ENCODE data around the gene NAB1.

- TF ChIP-seq MAX (IDR thresholded peaks at IDR 0.05) (no peak), REST (IDR thresholded peaks at IDR 0.05) (no peak), RAD21 (IDR thresholded peaks at IDR 0.05) (no peak), CTCF (IDR thresholded peaks at IDR 0.05; ENCODE audit: low read depth, low read length, missing input control) (no peak), TAF1 (conservative IDR thresholded peaks at IDR 0.05) (no peak), JUND (IDR thresholded peaks at IDR 0.05) (no peak), RXRA (IDR thresholded peaks at IDR 0.05) (no peak), ATF3 (IDR thresholded peaks at IDR 0.05) (no peak), FOXA1 (IDR thresholded peaks at IDR 0.05) (no peak)
These were observed 5.0 kb downstream of the NAB1 start for GRCh38 chr2:190653931-190654330.

Data from liver (tissue), 3 donors.